HG03558 (cell line): Measurements from ENCODE around the gene OR5D13.

Experiments used
- ATAC-seq: cut with Tn5 transposase; IDR thresholded peaks from one replicate; pipeline ENCODE4 v1.9.1; 2021; ENCODE audit warnings: moderate number of reproducible peaks; ENCODE audit not compliant: unreplicated experiment; ENCODE audit errors: extremely low read depth

The OR5D13 gene, protein sequence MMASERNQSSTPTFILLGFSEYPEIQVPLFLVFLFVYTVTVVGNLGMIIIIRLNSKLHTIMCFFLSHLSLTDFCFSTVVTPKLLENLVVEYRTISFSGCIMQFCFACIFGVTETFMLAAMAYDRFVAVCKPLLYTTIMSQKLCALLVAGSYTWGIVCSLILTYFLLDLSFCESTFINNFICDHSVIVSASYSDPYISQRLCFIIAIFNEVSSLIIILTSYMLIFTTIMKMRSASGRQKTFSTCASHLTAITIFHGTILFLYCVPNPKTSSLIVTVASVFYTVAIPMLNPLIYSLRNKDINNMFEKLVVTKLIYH

DNA sequence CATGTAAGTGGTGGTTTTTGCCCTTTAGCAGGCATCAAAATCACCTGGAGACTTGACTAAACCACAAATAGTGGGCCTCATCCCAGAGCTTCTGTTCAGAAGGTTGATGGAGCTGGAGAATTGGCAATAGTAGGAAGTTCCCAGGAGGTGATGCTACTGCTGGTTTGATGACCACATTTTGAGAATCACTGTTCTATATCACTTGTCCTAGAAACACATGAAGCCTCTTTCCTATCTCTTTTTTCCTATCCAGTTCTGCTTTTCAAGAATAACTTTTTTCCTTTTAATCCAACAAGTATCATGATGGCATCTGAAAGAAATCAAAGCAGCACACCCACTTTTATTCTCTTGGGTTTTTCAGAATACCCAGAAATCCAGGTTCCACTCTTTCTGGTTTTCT is at the start of gene OR5D13:
Gene OR5D13, plus strand, starts transcription at position 301 of the 400 bp plus-strand sequence. Its CDS starts 0 bp downstream, at position 301.
- no peak for ATAC-seq

DNA sequence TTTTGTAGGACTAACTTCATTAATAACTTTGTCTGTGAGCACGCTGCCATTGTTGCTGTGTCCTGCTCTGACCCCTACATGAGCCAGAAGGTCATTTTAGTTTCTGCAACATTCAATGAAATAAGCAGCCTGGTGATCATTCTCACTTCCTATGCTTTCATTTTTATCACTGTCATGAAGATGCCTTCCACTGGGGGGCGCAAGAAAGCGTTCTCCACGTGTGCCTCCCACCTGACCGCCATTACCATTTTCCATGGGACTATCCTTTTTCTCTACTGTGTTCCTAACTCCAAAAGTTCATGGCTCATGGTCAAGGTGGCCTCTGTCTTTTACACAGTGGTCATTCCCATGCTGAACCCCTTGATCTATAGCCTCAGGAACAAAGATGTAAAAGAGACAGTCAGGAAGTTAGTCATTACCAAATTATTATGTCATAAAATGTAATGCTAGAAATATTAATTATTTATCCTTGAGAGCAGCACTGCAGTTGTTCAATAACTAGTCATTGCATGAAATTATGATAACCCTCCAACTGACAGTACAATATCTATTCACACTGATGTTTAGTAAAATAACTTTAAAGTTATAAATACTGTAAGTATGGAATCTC is 46.4 kb upstream of the OR5D13 start:
- ATAC-seq = no peak

DNA sequence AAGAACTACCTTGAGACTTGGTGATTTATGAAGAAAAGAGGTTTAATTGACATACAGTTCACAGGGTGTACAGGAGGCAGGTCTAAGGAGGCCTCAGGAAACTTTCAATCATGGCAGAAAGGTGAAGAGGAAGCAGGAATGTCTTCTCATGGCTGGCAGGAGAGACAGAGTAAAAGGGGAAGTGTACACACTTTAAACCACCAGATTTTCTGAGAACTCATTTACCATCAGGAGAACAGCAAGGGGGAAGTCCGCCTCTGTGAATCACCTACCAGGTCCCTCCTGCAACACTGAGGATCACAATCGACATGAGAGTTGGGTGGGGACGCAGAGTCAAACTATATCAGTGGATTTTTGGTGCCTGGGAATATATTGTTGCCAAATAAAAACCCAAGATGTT is 40.3 kb upstream of the OR5D13 start:
- ATAC-seq = no peak

DNA sequence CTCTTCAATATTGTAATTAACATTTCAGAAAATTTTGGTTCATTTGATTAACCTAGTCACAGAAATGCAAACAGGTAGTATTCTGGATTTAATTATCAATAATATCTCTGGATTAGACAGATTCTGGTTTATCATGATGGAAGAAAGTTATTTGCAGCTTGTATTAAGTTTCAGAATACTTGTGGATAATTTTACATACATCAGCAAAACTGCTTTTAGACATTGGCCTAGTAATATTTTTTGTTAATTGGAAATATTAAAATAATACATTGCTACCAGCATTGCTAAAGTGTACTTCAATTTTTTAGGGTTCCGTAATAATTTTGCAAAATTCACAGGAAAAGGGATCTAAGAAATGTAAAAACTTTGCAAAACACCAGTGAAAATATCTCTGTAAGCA is 18.4 kb downstream of the OR5D13 start:
- ATAC-seq = no peak

DNA sequence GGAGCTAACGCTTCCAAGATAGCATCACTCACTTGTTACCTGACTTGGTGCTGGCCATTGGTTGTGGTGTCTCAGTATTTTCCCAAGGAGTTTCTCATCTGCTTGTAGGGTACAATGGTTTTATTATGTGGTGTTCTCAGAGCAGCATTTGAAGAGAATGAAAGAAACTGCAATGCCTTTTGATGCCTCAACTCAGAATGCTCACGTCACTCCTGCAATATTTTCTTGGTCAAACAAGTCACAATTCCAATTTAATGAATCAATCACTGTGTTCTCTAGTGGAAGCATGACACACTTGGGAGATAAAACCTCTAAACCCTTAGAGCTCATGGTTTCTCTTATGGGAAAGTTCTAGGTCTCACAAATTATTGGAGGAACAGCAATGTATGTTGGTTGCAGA is 20.1 kb downstream of the OR5D13 start:
- no peak for ATAC-seq

DNA sequence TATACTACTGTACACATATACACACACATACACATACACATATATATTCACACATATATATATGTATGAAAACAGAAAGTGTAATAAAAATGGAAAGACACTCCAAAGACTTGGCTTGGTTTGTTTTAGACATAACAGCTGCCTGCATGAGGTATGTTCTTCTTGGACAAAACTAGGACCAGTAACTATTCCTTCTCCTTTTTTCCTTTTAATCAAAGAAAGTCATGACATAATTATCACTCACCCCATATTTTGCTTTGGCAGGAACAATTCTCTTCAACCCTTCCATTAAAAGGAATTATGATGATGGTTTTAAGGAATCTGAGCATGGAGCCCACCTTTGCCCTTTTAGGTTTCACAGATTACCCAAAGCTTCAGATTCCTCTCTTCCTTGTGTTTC is 22.0 kb downstream of the OR5D13 start, which contains the start of gene OR5D14:
Gene OR5D14, plus strand, starts transcription at position 301 of the 400 bp plus-strand sequence. Its CDS starts 0 bp downstream, at position 301.
- no peak for ATAC-seq

DNA sequence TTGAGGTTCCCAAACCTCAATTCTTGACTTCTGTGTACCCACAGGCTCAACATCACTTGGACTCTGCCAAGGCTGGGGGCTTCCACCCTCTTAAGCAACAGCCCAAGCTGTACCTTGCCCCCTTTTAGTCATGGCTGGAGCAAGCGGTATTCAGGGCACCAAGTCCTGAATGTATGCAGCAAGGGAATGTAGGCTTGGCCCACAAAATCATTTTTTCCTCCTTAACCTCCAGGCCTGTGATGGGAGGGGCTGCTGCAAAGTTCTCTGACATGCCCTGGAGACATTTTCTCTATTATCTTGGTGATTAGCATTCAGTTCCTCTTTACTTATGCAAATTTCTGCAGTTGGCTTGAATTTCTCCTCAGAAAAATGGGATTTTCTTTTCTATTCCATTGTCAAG is 33.0 kb downstream of the OR5D13 start:
- ATAC-seq = no peak

DNA sequence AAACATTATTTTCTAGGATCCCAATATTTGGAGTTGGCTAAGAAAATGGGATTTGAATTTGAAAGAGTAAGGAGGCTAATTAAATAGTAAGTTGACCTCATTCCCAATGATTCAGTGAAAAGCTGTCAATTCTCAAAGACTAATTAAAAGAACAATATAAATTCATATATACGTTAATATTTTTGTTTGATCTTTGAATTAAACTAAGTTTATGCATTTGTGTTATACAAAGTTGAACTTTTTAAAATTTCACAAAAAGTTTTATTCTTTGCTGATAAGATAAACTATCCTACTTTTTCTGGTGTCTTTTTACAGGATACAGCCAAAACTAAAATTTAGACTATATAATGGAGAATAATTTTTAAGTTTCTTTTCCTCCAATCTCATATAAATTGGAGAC is 37.8 kb downstream of the OR5D13 start, which contains the start of gene OR5L1:
Gene OR5L1, plus strand, starts transcription at position 301 of the 400 bp plus-strand sequence. CDS start 100 bp downstream, outside the sequence.
- no peak for ATAC-seq

DNA sequence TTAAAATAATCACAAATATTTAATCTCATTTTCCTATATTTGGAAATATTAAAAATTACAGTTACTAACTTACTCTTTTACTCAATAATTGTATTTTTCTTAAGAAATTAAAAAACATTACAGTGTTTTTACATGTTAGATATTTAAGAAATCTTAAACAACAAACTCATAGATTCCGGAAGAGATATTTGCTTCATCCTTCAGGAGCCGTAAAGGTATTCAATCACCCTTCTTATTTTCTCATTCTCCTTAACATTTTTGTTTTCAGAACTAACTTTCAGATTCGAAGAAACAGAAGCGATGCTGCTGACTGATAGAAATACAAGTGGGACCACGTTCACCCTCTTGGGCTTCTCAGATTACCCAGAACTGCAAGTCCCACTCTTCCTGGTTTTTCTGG is 46.1 kb downstream of the OR5D13 start, which contains the start of gene OR5D18:
Gene OR5D18, plus strand, starts transcription at position 301 of the 400 bp plus-strand sequence. Its CDS starts 0 bp downstream, at position 301.
- no peak for ATAC-seq
